ENCODE measurements around the gene NFKBIB. TPM values are rescaled to one million over a fixed set of nuclear protein-coding genes. Genes with fewer than 3 reads are reported as not detected.

Gene NFKBIB
- total and polyA plus RNA-seq, 7 donors, result 21.9 to 109 (median 41.0) TPM

GRCh38 chr19:38877781-38878574 lies 21.8 kb upstream of the NFKBIB start, which contains the start of gene RINL:
RINL (minus strand) TSS chr19:38878275; CDS start chr19:38876742, 1,533 bp downstream.
- H3K36me3 ChIP-seq (ENCODE audit: insufficient read depth in 1 of 2, low read depth in 1 of 2), result peaks cover 0 to 44% of the 10 kb centered on the region in 2 donors
- no peaks in the 10 kb centered on the region for H3K27me3 ChIP-seq (ENCODE audit: insufficient read depth in 3 of 3, low read length in 2 of 3)
- no peak within 1 kb of the TSS for H3K4me3 ChIP-seq
- ATAC-seq, result peak in 1 of 4 donors; percentile 21
- no peak for TF ChIP-seq CTCF (IDR thresholded peaks at IDR 0.05)
- peak within 1 kb of the TSS; percentile 28 for H3K27ac ChIP-seq
- WGBS, 3 donors, result 45 to 55% (median 50%) methylated on average over 11 of the region's 11 CpGs
- intact Hi-C loops (cut with DNase I), result no loop called here
- peak in 1 of 2 donors; percentile 50 for DNase-seq
- no peaks in the 10 kb centered on the region for H3K4me1 ChIP-seq
- H3K9me3 ChIP-seq, result no peaks in the 10 kb centered on the region

- peak in 1 of 4 donors; percentile 41 for ATAC-seq
- Histone ChIP-seq H3K27ac (peak overlapping the region; percentile 28), H3K9me3 (no peaks in the 10 kb centered on the region), H3K4me3 (no peak overlapping the region), H3K36me3 (ENCODE audit: insufficient read depth in 1 of 2, low read depth in 1 of 2) (peaks cover 0 to 52% of the 10 kb centered on the region in 2 donors), H3K27me3 (ENCODE audit: insufficient read depth in 3 of 3, low read length in 2 of 3) (no peaks in the 10 kb centered on the region), H3K4me1 (no peaks in the 10 kb centered on the region)
- intact Hi-C loops (cut with DNase I), result no loop called here
- DNase-seq, result peak in 1 of 2 donors; percentile 46
- WGBS, 3 donors, result 56 to 64% (median 56%) methylated on average over 13 to 16 of the region's 16 CpGs
- no peak for TF ChIP-seq CTCF (IDR thresholded peaks at IDR 0.05)
These were observed 21.0 kb upstream of the NFKBIB start for GRCh38 chr19:38878575-38879399.

- Histone ChIP-seq H3K27ac (peak overlapping the region; percentile 28), H3K4me1 (no peaks in the 10 kb centered on the region), H3K9me3 (no peaks in the 10 kb centered on the region), H3K36me3 (ENCODE audit: insufficient read depth in 1 of 2, low read depth in 1 of 2) (peaks cover 0 to 52% of the 10 kb centered on the region in 2 donors), H3K4me3 (no peak overlapping the region), H3K27me3 (ENCODE audit: insufficient read depth in 3 of 3, low read length in 2 of 3) (no peaks in the 10 kb centered on the region)
- intact Hi-C loops (cut with DNase I), result no loop called here
- WGBS, 3 donors, result 82 to 85% (median 83%) methylated on average over 8 to 11 of the region's 11 CpGs
- peak in 1 of 4 donors; percentile 15 for ATAC-seq
- no peak for TF ChIP-seq CTCF (IDR thresholded peaks at IDR 0.05)
- peak in 1 of 2 donors; percentile 53 for DNase-seq
These were observed 20.4 kb upstream of the NFKBIB start for GRCh38 chr19:38879400-38879751.

- Histone ChIP-seq H3K4me1 (no peaks in the 10 kb centered on the region), H3K4me3 (no peak overlapping the region), H3K27me3 (ENCODE audit: insufficient read depth in 3 of 3, low read length in 2 of 3) (no peaks in the 10 kb centered on the region), H3K27ac (no peak overlapping the region), H3K9me3 (no peaks in the 10 kb centered on the region), H3K36me3 (ENCODE audit: insufficient read depth in 1 of 2, low read depth in 1 of 2) (peaks cover 0 to 52% of the 10 kb centered on the region in 2 donors)
- intact Hi-C loops (cut with DNase I), result no loop called here
- DNase-seq, result peak in 1 of 2 donors; percentile 23
- no peak for ATAC-seq
- 91 to 94% (median 92%) methylated on average over 19 of the region's 19 CpGs for WGBS, 3 donors
- no peak for TF ChIP-seq CTCF (IDR thresholded peaks at IDR 0.05)
These were observed 19.5 kb upstream of the NFKBIB start for GRCh38 chr19:38880076-38880881.

Data from psoas muscle (tissue), 8 donors.